DMS114 treated with DMSO at 0.1 percent for 48 hours (cell line): ENCODE results near the gene TCF25.

ENCODE experiments used
- DNase-seq: peaks from one replicate; lab custom pipeline; 2025; ENCODE audit not compliant: unreplicated experiment; lab: John Stamatoyannopoulos, UW

Gene TCF25

GRCh38 chr16:89936034-89936433 lies 62.6 kb downstream of the TCF25 start:
- DNase-seq = no peak

- no peak for DNase-seq
Measured at GRCh38 chr16:89936508-89936907, 63.1 kb downstream of the TCF25 start.

GRCh38 chr16:89936981-89937380 lies 63.6 kb downstream of the TCF25 start:
- no peak for DNase-seq

GRCh38 chr16:89938175-89938885 lies 64.9 kb downstream of the TCF25 start:
- no peak for DNase-seq

- DNase-seq = no peak
Measured at GRCh38 chr16:89944773-89945172, 71.4 kb downstream of the TCF25 start.

- DNase-seq = no peak
Measured at GRCh38 chr16:89945654-89946053, 72.3 kb downstream of the TCF25 start.

- DNase-seq = no peak
Measured at GRCh38 chr16:89946515-89946914, 73.1 kb downstream of the TCF25 start.

GRCh38 chr16:89949121-89949742 lies 75.8 kb downstream of the TCF25 start:
- DNase-seq = no peak

GRCh38 chr16:89949756-89950155 lies 76.4 kb downstream of the TCF25 start:
- no peak for DNase-seq

- no peak for DNase-seq
Measured at GRCh38 chr16:89951509-89951908, 78.1 kb downstream of the TCF25 start.

- DNase-seq = no peak
Measured at GRCh38 chr16:89952049-89952448, 78.7 kb downstream of the TCF25 start.

GRCh38 chr16:89952551-89952950 lies 79.2 kb downstream of the TCF25 start:
- no peak for DNase-seq

- no peak for DNase-seq
Measured at GRCh38 chr16:89953671-89954406, 80.4 kb downstream of the TCF25 start.

GRCh38 chr16:89954462-89954861 lies 81.1 kb downstream of the TCF25 start:
- no peak for DNase-seq

GRCh38 chr16:89955001-89955685 lies 81.8 kb downstream of the TCF25 start:
- no peak for DNase-seq

GRCh38 chr16:89956505-89957215 lies 83.3 kb downstream of the TCF25 start:
- DNase-seq = no peak

- DNase-seq = no peak
Measured at GRCh38 chr16:89957216-89957785, 83.9 kb downstream of the TCF25 start.

- DNase-seq = no peak
Measured at GRCh38 chr16:89958068-89958467, 84.7 kb downstream of the TCF25 start.

GRCh38 chr16:89958596-89958995 lies 85.2 kb downstream of the TCF25 start:
- no peak for DNase-seq

- no peak for DNase-seq
Measured at GRCh38 chr16:89960966-89961365, 87.6 kb downstream of the TCF25 start.
